ENCODE measurements around the gene MED25.
A peak's percentile ranks its signal among the peaks of the same experiment; 100 is the strongest.

Gene MED25

DNA sequence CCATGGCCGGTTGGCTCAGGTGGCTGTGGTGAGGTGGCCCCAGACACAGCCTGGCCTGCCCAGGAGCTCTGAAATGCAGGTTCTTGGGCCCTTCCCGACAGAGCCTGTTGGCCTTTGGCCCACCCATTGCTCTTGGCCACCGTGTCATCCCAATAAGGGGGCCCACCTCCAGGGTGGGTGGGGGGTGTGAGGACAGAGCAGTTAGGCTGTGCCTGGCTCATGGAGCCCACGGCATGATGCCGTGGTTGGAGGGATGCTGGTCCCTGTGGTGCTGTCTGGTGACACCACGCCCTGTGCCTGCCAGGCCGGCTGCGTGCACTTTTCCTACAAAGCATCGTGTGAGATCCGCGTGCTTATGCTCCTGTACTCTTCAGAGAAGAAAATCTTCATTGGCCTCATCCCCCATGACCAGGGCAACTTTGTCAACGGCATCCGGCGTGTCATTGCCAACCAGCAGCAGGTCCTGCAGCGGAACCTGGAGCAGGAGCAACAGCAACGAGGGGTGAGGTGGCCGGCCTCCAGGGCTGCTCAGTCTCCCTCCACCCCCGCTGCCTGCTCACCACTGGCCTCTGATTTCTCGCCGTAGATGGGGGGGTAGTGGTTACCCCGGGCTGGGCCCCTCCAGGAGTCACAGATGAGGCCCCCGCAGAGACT, 41.7 kb downstream of the MED25 start:
- no peak for DNase-seq

GRCh38 chr19:49860336-49861102, 42.4 kb downstream of the MED25 start:
- DNase-seq, result no peak

- no peak for DNase-seq
Measured at GRCh38 chr19:49861107-49861506, 43.0 kb downstream of the MED25 start.

- DNase-seq, result no peak
Measured at GRCh38 chr19:49861541-49862378, 43.7 kb downstream of the MED25 start.

GRCh38 chr19:49862391-49863253, 44.5 kb downstream of the MED25 start:
- no peak for DNase-seq

GRCh38 chr19:49863254-49863934, 45.3 kb downstream of the MED25 start:
- DNase-seq, result no peak

DNA sequence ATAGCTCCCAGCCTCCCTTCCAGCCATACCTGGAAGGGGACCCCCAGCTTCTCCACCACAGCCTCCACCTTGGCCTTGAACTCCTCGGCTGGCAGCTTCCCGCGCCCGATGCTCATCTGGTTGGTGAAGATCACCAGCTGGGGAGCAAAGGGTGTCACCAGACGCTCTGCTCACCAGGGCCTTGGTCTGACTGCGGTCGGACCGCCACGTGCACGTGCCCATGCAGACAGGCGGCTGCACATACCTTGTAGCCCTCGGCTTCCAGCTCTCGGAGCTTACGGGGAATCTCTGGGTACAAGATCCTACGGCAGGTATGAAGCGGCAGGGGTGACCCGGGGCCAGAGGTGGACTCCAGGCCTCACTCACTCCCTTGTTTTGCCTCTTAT, 45.8 kb downstream of the MED25 start:
- no peak for DNase-seq

DNA sequence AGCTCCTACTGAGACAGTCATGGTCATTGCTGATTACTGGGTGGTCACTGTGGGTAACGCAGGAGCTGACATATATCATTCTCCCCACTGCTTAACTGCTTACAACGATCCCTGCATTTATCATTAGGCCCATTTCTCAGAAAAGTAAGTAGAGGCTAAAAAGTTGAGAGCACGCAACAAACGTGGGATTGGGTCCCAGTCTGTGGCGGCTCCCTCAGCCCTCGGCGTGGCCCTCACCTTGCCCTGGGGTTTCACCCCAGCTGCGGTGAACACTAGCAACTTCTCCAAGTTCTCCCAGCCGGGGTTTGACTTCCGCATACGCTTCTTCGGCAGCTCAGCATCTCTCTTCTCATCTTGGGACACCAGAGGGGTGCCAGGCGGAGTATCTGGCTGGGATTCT, 46.8 kb downstream of the MED25 start:
- DNase-seq, result no peak

GRCh38 chr19:49866933-49867782, 49.1 kb downstream of the MED25 start, which contains the start of gene PNKP:
TSS of gene PNKP (minus strand) at chr19:49867576. CDS start at chr19:49867204, 372 bp downstream.
- peak; percentile 96 for DNase-seq

- no peak for DNase-seq
Measured at GRCh38 chr19:49869009-49869483, 51.0 kb downstream of the MED25 start.

- peak; percentile 99 to 100 for DNase-seq
Measured at GRCh38 chr19:49869484-49870308, 51.6 kb downstream of the MED25 start.

- no peak for DNase-seq
Measured at GRCh38 chr19:49870309-49870901, 52.3 kb downstream of the MED25 start.

- no peak for DNase-seq
Measured at GRCh38 chr19:49871349-49871985, 53.4 kb downstream of the MED25 start.

DNA sequence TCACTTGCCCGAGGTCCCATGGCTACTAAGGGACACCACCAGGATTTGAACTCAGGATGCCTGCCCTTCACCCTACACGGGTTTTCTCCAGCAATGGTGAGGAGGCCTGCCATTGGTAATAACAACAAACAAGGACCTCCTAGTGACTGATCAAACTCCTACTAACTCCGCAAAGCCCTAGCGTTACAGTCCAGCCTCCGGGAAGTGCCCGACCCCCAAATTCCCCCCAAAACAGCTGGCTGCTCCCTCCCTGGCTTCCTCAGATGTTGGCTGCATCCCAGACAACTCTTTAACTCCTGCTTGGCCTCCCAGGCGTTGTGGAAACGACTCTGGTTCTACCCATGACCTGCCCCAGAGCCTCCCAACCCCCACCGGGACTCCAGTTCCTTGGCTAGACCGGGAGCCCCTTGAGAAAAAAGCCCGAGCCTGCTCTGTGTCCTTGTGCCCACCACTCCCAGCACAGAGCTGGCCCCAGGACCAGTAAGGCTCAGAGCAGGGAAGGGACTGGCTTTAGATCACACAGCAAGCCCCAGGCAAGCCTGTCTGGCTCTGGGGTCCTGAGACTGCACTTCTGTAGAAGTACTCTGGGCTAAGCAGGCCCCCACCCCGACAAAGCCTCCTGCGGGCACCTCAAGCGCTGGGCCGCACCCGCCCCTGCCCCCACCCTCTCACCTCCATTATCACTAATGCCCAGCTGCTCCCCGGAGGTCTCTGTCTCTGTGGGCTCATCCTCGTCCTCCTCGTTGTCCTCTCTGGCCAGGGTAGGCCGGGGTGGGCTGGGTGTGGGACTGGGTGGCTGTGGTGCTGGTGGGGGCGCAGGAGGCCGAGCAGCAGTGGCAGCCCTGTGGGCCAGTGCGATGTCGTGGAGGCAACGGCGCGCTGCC, 54.4 kb downstream of the MED25 start:
- DNase-seq, result no peak

DNA sequence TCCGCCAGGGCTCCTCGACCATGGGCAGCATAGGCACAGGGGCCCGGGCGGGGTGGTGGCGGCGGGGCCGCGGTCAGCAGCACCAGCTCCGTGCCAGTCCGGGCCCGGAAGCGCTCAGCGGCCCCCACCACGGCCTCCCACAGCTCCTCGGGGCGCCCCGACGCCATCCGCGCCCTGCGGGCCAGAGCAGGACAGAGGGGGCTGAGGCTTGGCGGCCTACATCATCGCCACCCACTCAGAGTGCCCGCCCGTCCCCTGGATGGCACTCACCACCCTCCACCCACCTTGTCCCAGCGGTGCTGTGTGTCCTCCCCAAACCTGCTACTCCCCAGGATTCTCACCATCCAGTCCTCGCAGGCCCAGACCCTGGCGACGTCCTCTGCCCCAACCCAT, 55.0 kb downstream of the MED25 start:
- no peak for DNase-seq

DNA sequence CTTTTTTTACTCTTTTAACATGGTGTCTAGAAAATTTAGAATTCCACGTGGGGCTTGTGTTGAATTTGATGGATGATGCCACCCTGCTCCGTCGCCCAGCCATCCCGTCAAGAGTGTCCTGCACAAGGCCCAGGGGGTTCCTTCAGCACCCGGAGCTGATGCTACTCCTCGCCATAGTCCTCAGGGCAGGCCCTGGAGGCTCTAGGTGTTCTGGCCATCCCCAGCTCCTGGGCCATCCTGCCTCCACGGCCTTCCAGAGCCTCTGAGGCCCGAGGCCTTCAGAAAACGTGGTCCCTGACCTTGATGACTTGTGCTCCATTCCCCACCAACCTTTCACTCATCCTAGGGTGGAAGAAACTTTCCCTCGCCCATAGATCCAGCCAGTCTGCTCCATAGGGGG, 55.7 kb downstream of the MED25 start:
- no peak for DNase-seq

DNA sequence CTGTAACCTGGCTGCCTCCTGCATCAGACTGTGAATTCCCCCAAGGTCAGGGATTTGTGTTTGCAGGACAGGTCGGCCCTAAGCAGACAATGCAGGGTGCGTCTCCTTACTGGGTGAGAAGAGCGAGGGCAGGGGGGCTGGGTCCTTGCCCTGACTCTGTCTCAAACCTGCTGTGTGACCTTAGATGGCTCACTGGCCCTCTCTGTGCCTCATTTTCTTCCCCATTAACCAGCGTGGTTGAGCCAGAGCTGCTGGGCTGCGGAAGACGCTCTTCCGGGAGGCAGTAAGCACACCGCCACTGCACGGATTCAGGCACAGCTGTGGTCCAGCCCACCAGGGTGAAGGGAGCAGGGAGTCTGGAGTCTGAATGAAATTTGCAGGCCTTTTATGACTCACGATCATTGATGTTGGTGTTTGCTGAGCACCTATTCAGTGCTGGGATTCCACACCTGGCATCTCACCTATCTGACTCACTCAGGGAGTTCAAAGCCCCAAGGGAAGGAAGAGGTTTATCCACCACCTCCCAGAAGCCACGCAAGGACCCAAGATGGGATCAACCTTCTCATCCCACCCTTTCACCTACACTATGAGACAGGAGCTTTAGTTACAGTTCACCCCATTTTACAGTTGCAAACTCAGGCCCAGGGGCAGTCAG, 56.5 kb downstream of the MED25 start:
- DNase-seq, result no peak
